HG02943 (cell line): ENCODE data around the gene FBXW11.

Experiments used
- ATAC-seq: cut with Tn5 transposase; IDR thresholded peaks from one replicate; pipeline ENCODE4 v1.9.1; 2021; ENCODE audit warnings: mild to moderate bottlenecking, low read depth, moderate library complexity; ENCODE audit not compliant: unreplicated experiment

FBXW11 gene

GRCh38 chr5:171848911-171849520 lies 157.4 kb downstream of the FBXW11 start:
- no peak for ATAC-seq

GRCh38 chr5:171848486-171848885 lies 158.0 kb downstream of the FBXW11 start:
- ATAC-seq: no peak

DNA sequence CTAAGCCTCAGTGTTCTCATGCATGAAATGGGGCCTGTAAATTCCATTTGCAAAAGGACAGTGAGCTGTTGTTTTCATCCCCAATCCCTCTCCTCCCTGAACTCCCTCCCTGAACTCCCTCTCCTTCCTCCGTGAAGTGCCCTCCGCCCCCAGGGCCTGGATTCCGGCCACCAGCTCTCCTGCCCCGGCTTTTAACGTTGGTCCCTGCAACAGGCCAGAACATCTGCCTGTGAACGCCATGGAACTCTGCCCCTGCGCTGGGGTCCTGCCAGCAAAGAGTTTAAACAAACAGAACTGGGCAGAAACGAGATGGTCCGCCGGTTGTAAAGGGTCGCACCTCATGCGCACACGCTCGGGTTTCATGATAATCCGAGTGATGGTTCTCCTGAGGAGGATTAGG lies 158.4 kb downstream of the FBXW11 start:
- ATAC-seq: no peak

- no peak for ATAC-seq
These were observed 159.4 kb downstream of the FBXW11 start for GRCh38 chr5:171847026-171847425.

- ATAC-seq: no peak
These were observed 160.1 kb downstream of the FBXW11 start for GRCh38 chr5:171846323-171846722.

DNA sequence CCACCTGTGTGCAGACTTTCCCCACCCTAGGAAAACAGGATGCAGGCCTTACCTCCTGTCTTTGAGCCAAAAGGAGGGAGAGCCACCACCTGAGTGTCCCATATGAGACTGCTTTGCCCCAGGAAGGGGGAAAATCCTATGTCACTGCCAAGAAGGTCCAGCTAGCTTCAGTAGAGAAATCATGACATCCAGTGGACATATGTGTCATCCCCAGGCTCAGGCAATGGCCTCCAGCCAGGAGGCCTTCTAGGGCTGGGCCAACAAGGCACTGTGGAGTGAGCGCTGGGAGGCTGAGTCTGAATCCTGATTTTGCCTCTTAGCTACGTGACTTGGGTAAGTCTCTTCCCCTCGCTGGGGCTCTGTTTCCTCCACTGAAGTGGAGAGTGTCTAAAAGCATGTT lies 160.6 kb downstream of the FBXW11 start:
- ATAC-seq: no peak

- no peak for ATAC-seq
These were observed 161.3 kb downstream of the FBXW11 start for GRCh38 chr5:171845040-171845630.

- no peak for ATAC-seq
These were observed 163.6 kb downstream of the FBXW11 start for GRCh38 chr5:171842777-171843328.

- no peak for ATAC-seq
These were observed 164.3 kb downstream of the FBXW11 start for GRCh38 chr5:171841984-171842776.

DNA sequence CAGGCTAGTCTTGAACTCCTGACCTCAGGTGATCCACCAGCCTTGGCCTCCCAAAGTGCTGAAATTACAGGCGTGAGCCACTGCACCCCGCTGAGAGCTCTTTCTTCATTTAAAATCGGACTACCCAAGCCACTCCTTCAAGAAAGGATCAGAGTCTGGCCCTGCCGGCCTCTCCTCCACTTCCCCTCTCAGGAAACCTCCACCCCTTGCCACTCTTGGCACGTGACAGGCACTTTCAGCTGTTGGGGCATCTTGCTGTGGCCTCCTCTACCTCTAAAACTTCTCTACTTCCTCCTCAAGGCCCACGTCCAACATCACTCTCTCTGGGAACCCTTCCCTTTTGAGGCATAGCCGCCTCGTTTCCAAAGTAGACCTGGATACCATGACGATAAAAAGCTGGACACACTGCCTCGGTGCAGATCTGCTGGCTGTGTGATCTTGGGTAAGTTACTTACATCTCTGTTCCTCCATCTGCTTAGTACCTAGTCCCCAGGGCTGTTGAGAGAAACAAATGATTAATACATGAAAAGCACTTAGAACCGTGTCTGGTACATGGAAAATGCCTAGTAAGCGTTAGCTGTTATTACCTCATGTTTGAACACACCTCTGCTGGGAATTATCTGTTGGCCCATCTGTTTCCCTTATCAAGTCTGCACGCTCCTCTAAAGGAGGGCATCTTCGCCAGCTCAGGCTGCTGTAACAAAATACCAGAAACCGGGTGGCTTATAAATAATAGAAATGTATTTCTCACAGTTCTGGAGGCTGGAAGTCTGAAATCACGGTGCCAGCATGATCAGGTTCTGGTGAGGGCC lies 165.5 kb downstream of the FBXW11 start:
- no peak for ATAC-seq

GRCh38 chr5:171840066-171840465 lies 166.4 kb downstream of the FBXW11 start:
- ATAC-seq: no peak

- ATAC-seq: no peak
These were observed 167.3 kb downstream of the FBXW11 start for GRCh38 chr5:171839112-171839511.

GRCh38 chr5:171838066-171838465 lies 168.4 kb downstream of the FBXW11 start:
- no peak for ATAC-seq

DNA sequence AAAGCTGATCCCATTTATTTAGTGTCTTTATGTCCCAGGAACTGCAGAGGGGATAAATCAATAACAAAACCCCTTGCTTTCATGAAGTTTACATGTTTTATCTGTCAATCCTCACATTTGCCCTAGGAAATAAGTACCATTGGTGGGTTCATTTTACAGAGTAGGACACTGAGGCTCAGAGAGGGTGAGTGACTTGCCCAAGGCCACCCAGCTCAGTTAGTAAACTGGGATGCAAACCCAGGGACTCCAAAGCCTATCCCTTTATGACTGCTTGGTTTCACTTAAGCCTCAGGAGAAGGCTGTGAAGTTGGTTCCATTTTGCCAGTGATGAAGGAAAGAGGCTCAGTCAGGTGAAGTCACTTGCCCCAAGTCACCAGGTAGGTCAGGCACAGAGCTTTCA lies 168.9 kb downstream of the FBXW11 start:
- no peak for ATAC-seq

DNA sequence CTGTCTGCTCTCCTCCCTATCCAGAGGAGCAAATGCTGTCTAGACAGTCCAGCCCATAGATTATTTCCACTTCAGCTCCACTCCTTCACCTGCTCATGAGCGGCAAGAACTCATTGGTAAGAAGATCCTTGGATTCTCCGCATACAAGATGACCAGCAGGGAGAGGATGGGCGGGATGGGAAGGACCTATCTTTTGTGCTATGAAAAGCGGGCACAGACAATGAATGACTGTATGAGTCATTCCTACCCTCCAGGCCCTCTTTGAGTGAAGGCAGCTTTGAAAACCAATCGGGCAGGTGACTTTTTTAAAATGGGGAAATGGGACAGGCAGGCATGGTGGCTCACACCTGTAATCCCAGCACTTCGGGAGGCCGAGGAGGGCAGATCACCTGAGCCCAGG lies 171.4 kb downstream of the FBXW11 start:
- no peak for ATAC-seq

DNA sequence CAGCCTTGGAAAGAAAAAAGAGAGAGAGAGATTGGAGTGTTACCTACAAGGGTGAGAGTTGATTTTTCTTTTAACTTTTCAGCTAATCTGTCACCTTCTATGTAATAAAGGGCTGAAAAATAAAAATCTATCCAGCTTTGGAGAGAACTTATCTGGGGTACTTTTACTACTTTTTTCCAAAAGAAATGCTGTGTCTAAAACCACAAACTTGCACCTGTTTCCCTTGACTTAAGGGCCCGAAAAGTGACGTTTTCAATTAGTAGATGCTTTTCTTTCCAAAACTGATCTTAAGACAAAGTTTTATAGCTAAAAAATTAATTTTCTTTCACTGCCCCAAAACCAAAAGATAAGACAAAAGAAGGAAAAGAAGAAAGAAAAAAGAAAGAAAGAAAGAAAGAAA lies 172.0 kb downstream of the FBXW11 start:
- ATAC-seq: no peak

GRCh38 chr5:171832775-171833174 lies 173.7 kb downstream of the FBXW11 start:
- ATAC-seq: no peak

DNA sequence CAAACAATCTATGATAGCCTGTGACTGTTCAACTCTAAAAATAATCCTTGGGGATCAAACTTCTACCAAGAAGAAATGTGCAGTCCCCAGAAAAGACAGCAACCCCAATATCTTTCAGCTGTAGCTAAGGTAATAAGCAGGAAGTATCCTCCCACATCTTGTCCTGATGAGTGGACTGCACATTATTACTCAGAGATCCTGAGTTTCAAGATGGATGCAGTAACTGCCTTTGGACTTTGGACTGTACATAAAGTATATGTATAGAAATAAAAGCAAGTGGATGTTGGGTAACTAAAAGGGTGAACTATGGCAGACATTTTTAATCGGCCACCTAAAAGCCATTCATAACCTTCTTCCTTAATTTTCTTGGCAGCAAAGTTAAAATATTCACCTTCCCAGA lies 175.8 kb downstream of the FBXW11 start:
- no peak for ATAC-seq

DNA sequence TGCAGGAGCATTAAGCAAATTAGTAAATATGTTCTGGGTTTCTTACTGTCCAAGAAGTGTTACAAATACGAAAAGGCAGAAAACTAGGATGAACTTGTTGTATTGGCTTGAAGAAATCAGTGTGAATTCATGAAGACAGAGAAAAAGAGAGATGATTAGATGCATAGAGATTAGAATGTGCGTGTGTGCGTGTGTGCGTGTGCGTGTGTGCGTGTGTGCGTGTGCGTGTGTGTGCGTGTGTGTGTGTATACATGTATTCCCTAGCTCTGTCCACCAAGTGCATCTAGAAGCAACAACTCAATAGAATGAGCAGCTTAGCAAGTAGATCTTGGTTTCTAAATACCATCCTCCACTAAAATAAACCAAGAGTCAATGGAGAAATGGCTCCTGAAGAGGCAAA lies 179.3 kb downstream of the FBXW11 start:
- ATAC-seq: no peak

DNA sequence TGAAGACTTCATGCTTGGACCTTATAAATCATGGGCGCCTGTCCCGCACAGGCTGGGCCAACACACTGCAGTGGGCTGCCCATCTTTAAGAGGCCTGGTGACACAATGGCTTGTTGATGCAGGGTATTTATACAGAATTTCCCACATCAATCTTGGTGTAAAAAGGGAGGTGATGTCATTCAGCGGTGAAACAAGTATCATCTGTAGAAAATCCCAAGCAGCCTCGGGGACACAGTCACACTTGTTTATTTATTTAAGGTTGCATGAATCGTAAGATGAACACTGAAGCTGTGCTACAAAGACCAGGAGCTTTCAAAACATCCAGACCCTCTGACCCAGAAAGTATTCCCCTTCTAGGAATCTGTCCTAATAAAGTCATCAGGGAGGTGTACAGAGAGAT lies 180.3 kb downstream of the FBXW11 start:
- no peak for ATAC-seq

DNA sequence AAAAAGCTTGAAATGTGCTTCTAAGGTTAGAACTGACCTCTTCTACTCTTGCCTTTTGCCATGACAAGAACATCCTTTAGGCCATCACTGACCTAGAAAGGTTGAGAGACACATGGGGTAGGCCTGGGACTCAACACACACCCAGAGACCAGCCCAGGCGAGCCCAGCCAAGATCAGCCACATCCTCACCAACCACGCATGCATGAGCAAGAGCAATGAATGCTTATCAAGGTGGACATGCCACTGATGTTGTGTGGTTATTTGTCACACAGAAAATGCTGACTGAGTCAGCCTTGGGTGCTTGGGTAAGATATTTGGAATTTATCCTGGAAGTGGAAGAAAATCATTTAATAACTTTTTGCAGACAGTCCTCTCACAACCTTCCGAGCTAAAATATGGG lies 181.4 kb downstream of the FBXW11 start:
- ATAC-seq: no peak
